H1 (cell line): ENCODE data around the gene RAVER2. TPM values are rescaled to one million over a fixed set of nuclear protein-coding genes. Genes with fewer than 3 reads are reported as not detected.

Experiments used
- CTCF ChIA-PET: fragments of 300-600 bp; sonication (Branson Sonifier 250); formaldehyde crosslinking; loops from one replicate; lab custom pipeline; 2021; ENCODE audit not compliant: partially characterized antibody; lab: Charles Lee
- POLR2A ChIA-PET: fragments of 300-600 bp; sonication (Branson Sonifier 250); formaldehyde crosslinking; loops from one replicate; lab custom pipeline; 2021; ENCODE audit warnings: inconsistent platforms; ENCODE audit not compliant: partially characterized antibody; lab: Charles Lee
- DNase-seq, 2 experiments: peaks; one replicate each; pipeline versions ENCODE4 v3.0.0 to v3.0.0-alpha.2; 2010 to 2022; ENCODE audit warnings: low spot score in 2 of 2, low read depth in 1 of 2, mixed read lengths in 1 of 2
- FAIRE-seq: peaks from 2 replicates; lab custom pipeline; 2011; peaks lifted over from hg19 to GRCh38; lab: Jason Lieb, UNC
- H2AFZ ChIP-seq: 2 replicates; pipeline ENCODE4 v1.8.1; 2012; ENCODE audit warnings: low read length, inconsistent platforms
- H2AK5ac ChIP-seq: 2 replicates; pipeline ENCODE4 v1.6.1; 2013; ENCODE audit warnings: low read depth, low read length
- H2BK120ac ChIP-seq: replicated peaks from 2 replicates; pipeline ENCODE3; 2013; ENCODE audit warnings: low read depth, low read length, inconsistent platforms
- H2BK12ac ChIP-seq: 2 replicates; pipeline ENCODE4 v1.6.1; 2013; ENCODE audit warnings: low read depth, low read length
- H2BK15ac ChIP-seq: 2 replicates; pipeline ENCODE4 v1.6.1; 2013; ENCODE audit warnings: low read length
- H2BK20ac ChIP-seq: 2 replicates; pipeline ENCODE4 v1.6.1; 2013; ENCODE audit warnings: low read length
- H2BK5ac ChIP-seq: 2 replicates; pipeline ENCODE4 v1.6.1; 2013; ENCODE audit warnings: low read depth, low read length
- H3K14ac ChIP-seq: 2 replicates; pipeline ENCODE4 v1.6.1; 2013; ENCODE audit warnings: inconsistent platforms; ENCODE audit not compliant: insufficient read length
- H3K18ac ChIP-seq: 2 replicates; pipeline ENCODE4 v1.6.1; 2013; ENCODE audit warnings: low read length; ENCODE audit errors: extremely low read depth
- H3K23ac ChIP-seq: 2 replicates; pipeline ENCODE4 v1.6.1; 2013; ENCODE audit warnings: inconsistent platforms; ENCODE audit not compliant: insufficient read length
- H3K23me2 ChIP-seq: 2 replicates; pipeline ENCODE4 v1.6.1; 2013; ENCODE audit warnings: low read depth, low read length
- H3K27ac ChIP-seq: 2 replicates; pipeline ENCODE4 v1.6.1; 2011; ENCODE audit warnings: low read depth, low read length, inconsistent platforms
- H3K27me3 ChIP-seq, 4 experiments: replicated peaks in 1 of 4; 1 replicate in 1 of 4; 2 replicates in 3 of 4; pipeline versions ENCODE4 v1.6.1 to v1.8.1; 2011 to 2013; ENCODE audit warnings: low read length in 3 of 4, mild to moderate bottlenecking in 3 of 4, inconsistent platforms in 2 of 4, mixed read lengths in 2 of 4, moderate library complexity in 1 of 4; ENCODE audit not compliant: control insufficient read depth in 3 of 4, insufficient read depth in 3 of 4; ENCODE audit errors: extremely low read depth in 1 of 4
- H3K36me3 ChIP-seq, 4 experiments: 2 replicates each; pipeline versions ENCODE4 v1.6.1 to v1.8.1; 2011 to 2013; ENCODE audit warnings: mild to moderate bottlenecking in 4 of 4, low read length in 3 of 4, moderate library complexity in 2 of 4, control low read depth in 1 of 4, inconsistent platforms in 1 of 4; ENCODE audit not compliant: insufficient read depth in 4 of 4, control insufficient read depth in 2 of 4
- H3K4ac ChIP-seq: replicated peaks from 2 replicates; pipeline ENCODE3; 2013; ENCODE audit warnings: low read length, low read depth, mixed read lengths, inconsistent platforms; ENCODE audit not compliant: insufficient read length
- H3K4me1 ChIP-seq, 4 experiments: replicated peaks in 1 of 4; 1 replicate in 1 of 4; 2 replicates in 3 of 4; pipeline versions ENCODE4 v1.6.1 to v1.8.1; 2011 to 2013; ENCODE audit warnings: low read length in 3 of 4, inconsistent platforms in 2 of 4, mixed read lengths in 1 of 4; ENCODE audit not compliant: insufficient read depth in 4 of 4, control insufficient read depth in 3 of 4
- H3K4me2 ChIP-seq, 2 experiments: 2 replicates each; pipeline versions ENCODE4 v1.6.1 to v1.8.1; 2011 to 2013; ENCODE audit warnings: low read depth in 2 of 2, low read length in 2 of 2, control low read depth in 1 of 2, inconsistent platforms in 1 of 2, mild to moderate bottlenecking in 1 of 2; ENCODE audit not compliant: insufficient read depth in 1 of 2
- H3K4me3 ChIP-seq, 4 experiments: fragments of 200-600, 300-600 bp in 1 of 4; sonication (generic), shearing (Covaris generic), sonication (Bioruptor Twin) in 1 of 4; 2 replicates each; pipeline versions ENCODE4 v1.5.1 to v1.8.1; 2011 to 2016; ENCODE audit warnings: low read length in 4 of 4, low read depth in 3 of 4, control low read depth in 2 of 4, inconsistent platforms in 2 of 4, mild to moderate bottlenecking in 2 of 4, mixed read lengths in 1 of 4, moderate library complexity in 1 of 4; ENCODE audit not compliant: insufficient read depth in 2 of 4; ENCODE audit errors: extremely low read depth in 1 of 4
- H3K56ac ChIP-seq: replicated peaks from 2 replicates; pipeline ENCODE3; 2013; ENCODE audit warnings: low read depth, mild to moderate bottlenecking, mixed read lengths, low read length, inconsistent platforms; ENCODE audit not compliant: insufficient read length
- H3K79me1 ChIP-seq: 2 replicates; pipeline ENCODE4 v1.6.1; 2013; ENCODE audit warnings: low read depth, low read length, control low read depth
- H3K79me2 ChIP-seq, 2 experiments: 2 replicates each; pipeline versions ENCODE4 v1.6.1 to v1.8.1; 2012 to 2013; ENCODE audit warnings: low read length in 2 of 2, mild to moderate bottlenecking in 2 of 2, inconsistent platforms in 1 of 2; ENCODE audit not compliant: insufficient read depth in 2 of 2, control insufficient read depth in 1 of 2
- H3K9ac ChIP-seq, 4 experiments: replicated peaks in 1 of 4; 1 replicate in 1 of 4; 2 replicates in 3 of 4; pipeline versions ENCODE4 v1.6.1 to v1.8.1; 2011 to 2013; ENCODE audit warnings: low read depth in 3 of 4, low read length in 3 of 4, control low read depth in 2 of 4, mild to moderate bottlenecking in 2 of 4, moderate library complexity in 2 of 4, inconsistent platforms in 1 of 4; ENCODE audit errors: extremely low read depth in 1 of 4
- H3K9me3 ChIP-seq, 2 experiments: 2 replicates each; pipeline versions ENCODE4 v1.6.1 to v1.8.1; 2012 to 2013; ENCODE audit warnings: mild to moderate bottlenecking in 2 of 2, moderate library complexity in 2 of 2, control low read depth in 1 of 2, inconsistent platforms in 1 of 2, low read depth in 1 of 2, low read length in 1 of 2, mixed read lengths in 1 of 2; ENCODE audit not compliant: insufficient read depth in 2 of 2
- H4K20me1 ChIP-seq, 2 experiments: replicated peaks in 1 of 2; 2 replicates each; pipeline versions ENCODE3 to v1.8.1; 2011 to 2013; ENCODE audit warnings: inconsistent platforms in 2 of 2, low read length in 2 of 2, mild to moderate bottlenecking in 1 of 2; ENCODE audit not compliant: insufficient read depth in 2 of 2, control insufficient read depth in 1 of 2
- H4K5ac ChIP-seq: 2 replicates; pipeline ENCODE4 v1.6.1; 2013; ENCODE audit warnings: low read length, low read depth, mixed read lengths, inconsistent platforms; ENCODE audit not compliant: insufficient read length
- H4K8ac ChIP-seq: 2 replicates; pipeline ENCODE4 v1.8.0; 2013; ENCODE audit warnings: mild to moderate bottlenecking, moderate library complexity, low read length, inconsistent platforms; ENCODE audit not compliant: insufficient read depth; ENCODE audit errors: extremely low read depth
- H4K91ac ChIP-seq: replicated peaks from 2 replicates; pipeline ENCODE3; 2013; ENCODE audit warnings: low read length, mixed read lengths, inconsistent platforms; ENCODE audit not compliant: insufficient read length
- WGBS, 2 experiments: shearing (Covaris generic) in 1 of 2; methylation state at CpG; one replicate each; pipeline versions ENCODE4 v1.1.6 to v1.1.7; 2013 to 2015; ENCODE audit warnings: low lambda C conversion rate in 2 of 2, mixed read lengths in 2 of 2, inconsistent platforms in 1 of 2, low coverage in 1 of 2, missing lambda C conversion rate in 1 of 2; ENCODE audit not compliant: insufficient replicate concordance in 2 of 2, insufficient coverage in 1 of 2, insufficient read length in 1 of 2; ENCODE audit errors: extremely low coverage in 1 of 2, missing lambda C conversion rate in 1 of 2; 5-methylcytosine and 5-hydroxymethylcytosine counted together
- polyA plus RNA-seq, 7 experiments: library from polyadenylated mRNA; depleted of rRNA in 3 of 7; stranded (reverse) in 5 of 7; unstranded in 2 of 7; fragments of >200 nt in 5 of 7; fragments of 200-250 nt in 2 of 7; gene quantifications; 1 replicate in 5 of 7; 2 replicates in 1 of 7; 4 replicates in 1 of 7; pipeline versions ENCODE4 v1.2.1 to v1.2.3, GENCODE V29; 2011 to 2013; ENCODE audit warnings: missing spikeins in 2 of 7, mixed read lengths in 2 of 7
- total RNA-seq: library from RNA; stranded (reverse); fragmentation: NEBNext Ultra II Directional; extraction: Animal tissue kit (Norgen Biotek cat#: 25700); gene quantifications from 2 replicates; pipeline ENCODE4 v1.2.1, GENCODE V29; 2021

Gene RAVER2
- total and polyA plus RNA-seq, 2 of the 8 experiments (the other 6 are each of a cell fraction or from before 2014, with no cell fraction given): 10.5 to 19.5 TPM

DNA sequence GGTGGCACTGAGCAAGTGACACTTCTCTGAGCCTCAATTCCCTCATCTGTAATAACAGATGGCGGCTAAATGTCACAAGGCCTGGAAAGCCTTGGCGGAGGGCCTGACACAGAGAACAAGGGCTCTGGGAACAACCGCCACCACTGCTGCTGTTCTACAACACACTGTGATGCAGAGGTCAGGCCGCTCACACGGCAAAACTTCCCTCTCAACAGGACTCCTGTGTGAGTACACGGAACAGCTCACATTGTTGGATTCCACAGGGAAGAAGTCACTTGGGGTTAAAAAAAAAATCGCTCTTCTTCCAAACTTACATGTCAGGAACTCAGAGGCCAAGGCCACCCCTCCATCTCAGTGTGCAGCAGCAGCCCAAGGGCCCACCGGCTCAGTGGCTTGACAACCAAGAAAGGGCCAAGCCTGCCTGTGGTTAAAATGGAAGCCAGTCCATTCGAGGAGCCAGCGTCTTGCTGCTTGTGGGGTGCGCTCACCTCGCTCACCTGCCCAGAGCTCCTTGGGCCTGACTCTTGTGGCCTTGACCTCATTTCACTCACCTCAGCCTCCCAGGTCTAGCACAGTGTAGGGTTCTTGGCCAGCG lies 101.1 kb downstream of the RAVER2 start:
- FAIRE-seq: no peak
- POLR2A ChIA-PET: interaction anchor here (0.6 kb wide), 1 partner anchor 168 kb away, joined by 3 read pairs; no protein-coding TSS in a partner anchor
- no peaks in the 10 kb centered on the region for H3K23me2 ChIP-seq

More for the DNA sequence above, 101.1 kb downstream of the RAVER2 start:
- no peak overlapping the region for H3K9ac ChIP-seq
- H2AFZ ChIP-seq: no peak overlapping the region
- no peak overlapping the region for H3K23ac ChIP-seq
- no peak overlapping the region for H2BK15ac ChIP-seq
- H2BK120ac ChIP-seq: no peak overlapping the region
- H3K79me1 ChIP-seq: no peaks in the 10 kb centered on the region
- H3K4me3 ChIP-seq: no peak overlapping the region
- H3K14ac ChIP-seq: no peak overlapping the region
- no peaks in the 10 kb centered on the region for H3K4me1 ChIP-seq
- H3K36me3 ChIP-seq: no peaks in the 10 kb centered on the region; a peak in 1 of 8 replicates
- no peak overlapping the region for H3K56ac ChIP-seq
- H3K4ac ChIP-seq: no peak overlapping the region
- H3K27ac ChIP-seq: no peak overlapping the region
- H3K79me2 ChIP-seq: no peaks in the 10 kb centered on the region
- H4K5ac ChIP-seq: no peak overlapping the region
- H2BK12ac ChIP-seq: no peak overlapping the region
- no peak overlapping the region for H3K18ac ChIP-seq
- CTCF ChIA-PET: interaction anchor here (0.9 to 1.3 kb wide), 3 partner anchors 11 to 175 kb away, joined by 3 read pairs; no protein-coding TSS in a partner anchor
- DNase-seq: no peak
- WGBS, 2 experiments: 91% methylated on average over 13 of the region's 13 CpGs; no CpG with 5 or more reads in 1 of the 2 experiments
- H4K8ac ChIP-seq: no peak overlapping the region
- H3K4me2 ChIP-seq: no peak overlapping the region
- no peak overlapping the region for H2AK5ac ChIP-seq
- H2BK20ac ChIP-seq: no peak overlapping the region
- H3K27me3 ChIP-seq: no peaks in the 10 kb centered on the region
- no peak overlapping the region for H2BK5ac ChIP-seq
- H4K91ac ChIP-seq: no peak overlapping the region
- no peaks in the 10 kb centered on the region for H3K9me3 ChIP-seq
- peaks cover 0 to 2% of the 10 kb centered on the region in 2 experiments for H4K20me1 ChIP-seq
